ENCODE measurements around the gene RAB3B.

RAB3B gene

DNA sequence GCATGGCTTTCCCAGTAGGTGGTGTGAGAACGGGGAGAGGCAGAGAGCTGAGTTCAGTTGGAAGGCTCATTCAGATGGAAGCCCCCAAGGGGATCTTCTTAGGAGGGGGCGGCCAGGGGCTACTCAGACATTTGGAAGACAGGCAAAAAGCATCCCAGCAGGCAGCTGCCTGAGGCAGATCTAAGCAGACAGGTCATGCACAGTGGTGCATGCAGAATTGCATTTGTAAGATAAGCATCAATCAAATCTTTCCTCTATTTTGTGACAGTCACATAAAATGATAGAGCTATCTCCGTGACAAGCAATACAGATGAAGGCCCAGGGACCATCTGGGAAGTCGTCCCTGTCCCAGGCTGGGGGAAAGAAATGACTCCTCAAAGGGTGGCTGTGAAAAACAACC, 3.8 kb downstream of the RAB3B start:
- WGBS (ENCODE audit: extremely low coverage, insufficient coverage, low lambda C conversion rate): no CpG with 5 or more reads among the region's 4 CpGs
- H2BK5ac ChIP-seq (ENCODE audit: low read length): no peak overlapping the region
- H3K9ac ChIP-seq (ENCODE audit: low read length): no peak overlapping the region
- peaks cover 4% of the 10 kb centered on the region for H3K4me1 ChIP-seq (ENCODE audit: control insufficient read depth, low read depth, low read length)
- no peak overlapping the region for H2BK15ac ChIP-seq (replicated peaks; ENCODE audit: low read depth)
- no peaks in the 10 kb centered on the region for H3K27me3 ChIP-seq (ENCODE audit: insufficient read depth, low read length, poor library complexity)
- no peak overlapping the region for H3K23ac ChIP-seq (ENCODE audit: low read length)
- H3K36me3 ChIP-seq (ENCODE audit: control insufficient read depth, insufficient read depth, low read length): peaks cover 1% of the 10 kb centered on the region
- no peak overlapping the region for H3K4ac ChIP-seq (ENCODE audit: low read depth, low read length)
- H3K18ac ChIP-seq (ENCODE audit: low read length): no peak overlapping the region
- H4K8ac ChIP-seq (ENCODE audit: low read depth, low read length): no peak overlapping the region
- H2BK120ac ChIP-seq (ENCODE audit: low read depth, low read length): no peak overlapping the region
- DNase-seq: no peak
- no peak overlapping the region for H3K56ac ChIP-seq (ENCODE audit: low read length)
- H3K27ac ChIP-seq (ENCODE audit: low read depth, low read length): no peak overlapping the region
- H3K4me2 ChIP-seq (ENCODE audit: low read length): no peak overlapping the region
- H4K5ac ChIP-seq (ENCODE audit: low read length): no peak overlapping the region
- H2AK5ac ChIP-seq (ENCODE audit: low read length): no peak overlapping the region
- peaks cover 10% of the 10 kb centered on the region for H3K79me2 ChIP-seq (ENCODE audit: control insufficient read depth, insufficient read depth, low read length)
- H3K79me1 ChIP-seq (ENCODE audit: low read length): peaks cover 10% of the 10 kb centered on the region
- no peak overlapping the region for H3K4me3 ChIP-seq (ENCODE audit: low read length)

DNA sequence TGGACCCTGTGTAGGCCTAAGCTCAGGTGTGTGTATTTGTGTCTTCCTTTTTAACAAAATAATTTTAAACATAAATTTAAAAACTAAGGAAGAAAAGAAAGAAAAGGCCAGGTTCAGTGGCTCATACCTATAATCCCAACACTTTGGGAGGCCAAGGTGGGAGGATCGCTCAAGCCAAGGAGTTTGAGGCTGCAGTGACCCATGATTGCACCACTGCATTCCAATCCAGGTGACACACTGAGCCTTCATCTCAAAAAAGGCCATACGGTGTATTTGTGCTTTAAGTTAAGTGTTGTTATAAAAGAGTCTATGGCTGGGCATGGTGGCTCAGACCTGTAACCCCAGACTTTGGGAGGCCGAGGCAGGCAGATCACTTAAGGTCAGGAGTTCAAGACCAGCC, 8.3 kb downstream of the RAB3B start:
- H4K5ac ChIP-seq (ENCODE audit: low read length): no peak overlapping the region
- no peak overlapping the region for H3K18ac ChIP-seq (ENCODE audit: low read length)
- no peak overlapping the region for H3K4ac ChIP-seq (ENCODE audit: low read depth, low read length)
- H2BK5ac ChIP-seq (ENCODE audit: low read length): no peak overlapping the region
- no peak overlapping the region for H3K23ac ChIP-seq (ENCODE audit: low read length)
- no peak overlapping the region for H3K27ac ChIP-seq (ENCODE audit: low read depth, low read length)
- no peak overlapping the region for H3K4me3 ChIP-seq (ENCODE audit: low read length)
- no peak overlapping the region for H2BK120ac ChIP-seq (ENCODE audit: low read depth, low read length)
- peaks cover 5% of the 10 kb centered on the region for H3K36me3 ChIP-seq (ENCODE audit: control insufficient read depth, insufficient read depth, low read length)
- H2BK15ac ChIP-seq (replicated peaks; ENCODE audit: low read depth): no peak overlapping the region
- no CpG with 5 or more reads among the region's 3 CpGs for WGBS (ENCODE audit: extremely low coverage, insufficient coverage, low lambda C conversion rate)
- H2AK5ac ChIP-seq (ENCODE audit: low read length): no peak overlapping the region
- no peaks in the 10 kb centered on the region for H3K79me2 ChIP-seq (ENCODE audit: control insufficient read depth, insufficient read depth, low read length)
- H3K79me1 ChIP-seq (ENCODE audit: low read length): peaks cover 6% of the 10 kb centered on the region
- no peak overlapping the region for H3K9ac ChIP-seq (ENCODE audit: low read length)
- no peaks in the 10 kb centered on the region for H3K27me3 ChIP-seq (ENCODE audit: insufficient read depth, low read length, poor library complexity)
- no peak overlapping the region for H3K4me2 ChIP-seq (ENCODE audit: low read length)
- no peak overlapping the region for H4K8ac ChIP-seq (ENCODE audit: low read depth, low read length)
- no peak for DNase-seq
- no peak overlapping the region for H3K56ac ChIP-seq (ENCODE audit: low read length)
- H3K4me1 ChIP-seq (ENCODE audit: control insufficient read depth, low read depth, low read length): peaks cover 2% of the 10 kb centered on the region

DNA sequence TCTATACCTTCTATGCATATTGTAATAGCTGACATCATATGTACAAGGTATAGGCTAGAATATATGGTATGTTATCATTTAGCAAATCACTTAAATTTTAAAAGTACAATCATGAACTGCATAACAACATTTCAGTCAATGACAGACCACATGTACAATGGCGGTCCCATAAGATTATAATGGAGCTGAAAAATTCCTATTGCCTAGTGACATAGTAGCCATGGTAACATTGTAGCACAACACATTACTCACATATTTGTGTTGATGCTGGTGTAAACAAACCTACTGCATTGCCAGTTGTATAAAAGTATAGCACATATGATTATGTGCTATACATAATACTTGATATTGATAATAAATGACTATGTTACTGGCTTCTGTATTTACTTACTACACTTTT, 8.9 kb downstream of the RAB3B start:
- no peak overlapping the region for H3K9ac ChIP-seq (ENCODE audit: low read length)
- no peak overlapping the region for H3K18ac ChIP-seq (ENCODE audit: low read length)
- no peaks in the 10 kb centered on the region for H3K79me2 ChIP-seq (ENCODE audit: control insufficient read depth, insufficient read depth, low read length)
- no peaks in the 10 kb centered on the region for H3K4me1 ChIP-seq (ENCODE audit: control insufficient read depth, low read depth, low read length)
- no peak overlapping the region for H3K23ac ChIP-seq (ENCODE audit: low read length)
- H3K36me3 ChIP-seq (ENCODE audit: control insufficient read depth, insufficient read depth, low read length): peaks cover 8% of the 10 kb centered on the region
- H4K5ac ChIP-seq (ENCODE audit: low read length): no peak overlapping the region
- no peak overlapping the region for H3K4me2 ChIP-seq (ENCODE audit: low read length)
- H4K8ac ChIP-seq (ENCODE audit: low read depth, low read length): no peak overlapping the region
- no peak overlapping the region for H3K27ac ChIP-seq (ENCODE audit: low read depth, low read length)
- H3K27me3 ChIP-seq (ENCODE audit: insufficient read depth, low read length, poor library complexity): no peaks in the 10 kb centered on the region
- no peak for DNase-seq
- no peak overlapping the region for H2AK5ac ChIP-seq (ENCODE audit: low read length)
- no peak overlapping the region for H2BK5ac ChIP-seq (ENCODE audit: low read length)
- no peak overlapping the region for H2BK120ac ChIP-seq (ENCODE audit: low read depth, low read length)
- H3K4me3 ChIP-seq (ENCODE audit: low read length): no peak overlapping the region
- H2BK15ac ChIP-seq (replicated peaks; ENCODE audit: low read depth): no peak overlapping the region
- WGBS (ENCODE audit: extremely low coverage, insufficient coverage, low lambda C conversion rate): no CpG with 5 or more reads among the region's 1 CpG
- H3K56ac ChIP-seq (ENCODE audit: low read length): no peak overlapping the region
- H3K4ac ChIP-seq (ENCODE audit: low read depth, low read length): no peak overlapping the region
- peaks cover 8% of the 10 kb centered on the region for H3K79me1 ChIP-seq (ENCODE audit: low read length)

DNA sequence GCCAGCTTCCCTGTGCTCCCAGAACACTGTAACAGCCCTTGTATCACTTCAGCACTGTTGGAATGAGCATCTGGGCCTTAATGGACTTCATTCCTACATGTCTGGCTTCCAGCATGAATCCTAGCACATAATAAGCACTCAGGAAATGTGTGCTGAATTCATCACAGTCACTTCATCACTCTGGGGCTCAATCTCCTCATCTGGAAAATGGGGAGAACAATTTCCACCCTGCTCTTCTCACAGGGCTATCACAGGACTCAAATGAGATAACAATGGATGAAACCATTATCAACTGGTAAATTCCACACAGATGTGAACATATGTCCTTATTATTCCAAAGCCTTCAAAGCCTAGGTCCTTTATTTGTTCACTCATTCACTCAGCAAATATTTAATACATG, 12.4 kb downstream of the RAB3B start:
- Histone ChIP-seq H4K8ac (ENCODE audit: low read depth, low read length) (no peak overlapping the region), H2BK5ac (ENCODE audit: low read length) (no peak overlapping the region)

DNA sequence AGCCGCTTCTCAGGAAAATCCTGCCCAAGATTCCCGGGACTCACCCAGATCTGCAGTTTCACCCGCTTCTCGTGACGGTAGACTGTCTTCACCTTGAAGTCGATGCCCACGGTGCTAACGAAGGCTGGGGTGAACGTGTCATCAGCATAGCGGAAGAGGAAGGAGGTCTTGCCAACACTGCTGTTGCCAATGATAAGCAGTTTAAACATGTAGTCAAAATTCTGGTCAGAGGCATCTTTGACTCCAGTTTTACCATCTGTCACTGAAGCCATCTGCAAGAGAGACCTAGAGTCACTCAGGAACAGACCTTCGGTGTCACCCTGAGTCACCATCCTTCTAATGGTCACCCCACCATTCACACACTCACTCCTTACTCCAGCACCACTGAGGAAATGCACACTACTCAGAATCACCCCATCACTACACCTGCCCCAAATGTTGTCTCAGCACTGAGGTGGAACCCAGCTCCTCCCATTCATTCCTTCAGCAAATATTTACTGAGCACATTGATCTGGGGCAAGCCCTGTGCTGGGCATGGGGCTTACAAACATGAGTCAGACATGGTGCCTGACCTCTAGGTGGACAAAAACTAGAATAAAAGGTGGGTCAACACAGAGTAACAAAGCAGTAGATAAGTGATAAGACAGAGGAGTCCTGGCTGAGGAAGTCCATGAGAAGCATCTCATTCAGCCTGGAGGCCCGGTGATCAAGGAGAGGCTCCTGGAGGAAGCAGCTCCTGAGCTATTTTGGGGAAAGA, 13.5 kb downstream of the RAB3B start:
- Histone ChIP-seq H2BK15ac (replicated peaks; ENCODE audit: low read depth) (no peak overlapping the region), H3K4me2 (ENCODE audit: low read length) (no peak overlapping the region), H2AK5ac (ENCODE audit: low read length) (no peak overlapping the region), H3K4me3 (ENCODE audit: low read length) (no peak overlapping the region), H3K18ac (ENCODE audit: low read length) (no peak overlapping the region), H3K27me3 (ENCODE audit: insufficient read depth, low read length, poor library complexity) (no peaks in the 10 kb centered on the region), H3K79me1 (ENCODE audit: low read length) (peaks cover 8% of the 10 kb centered on the region), H2BK5ac (ENCODE audit: low read length) (no peak overlapping the region), H3K4me1 (ENCODE audit: control insufficient read depth, low read depth, low read length) (no peaks in the 10 kb centered on the region), H4K8ac (ENCODE audit: low read depth, low read length) (no peak overlapping the region), H2BK120ac (ENCODE audit: low read depth, low read length) (no peak overlapping the region), H3K56ac (ENCODE audit: low read length) (no peak overlapping the region), H3K27ac (ENCODE audit: low read depth, low read length) (no peak overlapping the region), H3K79me2 (ENCODE audit: control insufficient read depth, insufficient read depth, low read length) (no peaks in the 10 kb centered on the region), H3K9ac (ENCODE audit: low read length) (no peak overlapping the region), H3K23ac (ENCODE audit: low read length) (no peak overlapping the region), H4K5ac (ENCODE audit: low read length) (no peak overlapping the region), H3K4ac (ENCODE audit: low read depth, low read length) (no peak overlapping the region), H3K36me3 (ENCODE audit: control insufficient read depth, insufficient read depth, low read length) (peaks cover 12% of the 10 kb centered on the region)
- no CpG with 5 or more reads among the region's 12 CpGs for WGBS (ENCODE audit: extremely low coverage, insufficient coverage, low lambda C conversion rate)
- DNase-seq: no peak

More for the DNA sequence above, 12.4 kb downstream of the RAB3B start:
- H3K27ac ChIP-seq (ENCODE audit: low read depth, low read length): no peak overlapping the region
- no peak for DNase-seq
- H2AK5ac ChIP-seq (ENCODE audit: low read length): no peak overlapping the region
- peaks cover 8% of the 10 kb centered on the region for H3K79me1 ChIP-seq (ENCODE audit: low read length)
- no peak overlapping the region for H3K56ac ChIP-seq (ENCODE audit: low read length)
- no peak overlapping the region for H2BK15ac ChIP-seq (replicated peaks; ENCODE audit: low read depth)
- no peak overlapping the region for H3K18ac ChIP-seq (ENCODE audit: low read length)
- H3K4me3 ChIP-seq (ENCODE audit: low read length): no peak overlapping the region
- H4K5ac ChIP-seq (ENCODE audit: low read length): no peak overlapping the region
- peaks cover 12% of the 10 kb centered on the region for H3K36me3 ChIP-seq (ENCODE audit: control insufficient read depth, insufficient read depth, low read length)
- H3K4me2 ChIP-seq (ENCODE audit: low read length): no peak overlapping the region
- no peaks in the 10 kb centered on the region for H3K4me1 ChIP-seq (ENCODE audit: control insufficient read depth, low read depth, low read length)
- H3K9ac ChIP-seq (ENCODE audit: low read length): no peak overlapping the region
- no peak overlapping the region for H3K23ac ChIP-seq (ENCODE audit: low read length)
- no peak overlapping the region for H2BK120ac ChIP-seq (ENCODE audit: low read depth, low read length)
- H3K4ac ChIP-seq (ENCODE audit: low read depth, low read length): no peak overlapping the region
- no peaks in the 10 kb centered on the region for H3K79me2 ChIP-seq (ENCODE audit: control insufficient read depth, insufficient read depth, low read length)
- H3K27me3 ChIP-seq (ENCODE audit: insufficient read depth, low read length, poor library complexity): no peaks in the 10 kb centered on the region
